Natural killer cell (primary cell): Measurements from ENCODE around the gene CHN1. TPM values are rescaled to one million over a fixed set of nuclear protein-coding genes. Genes with fewer than 3 reads are reported as not detected.

Experiments
- ATAC-seq, 3 donors: fragments of 150-1000 bp in 2 of 3; fragments of 200-7000 bp in 1 of 3; cut with Tn5 transposase; 1 replicate in 1 of 3; 2 replicates in 2 of 3; pipeline ENCODE4 v1.10.0; 2021; ENCODE audit warnings: mild to moderate bottlenecking in 2 of 3, moderate library complexity in 2 of 3
- DNase-seq, 2 donors: peaks; one replicate each; pipeline versions ENCODE4 v3.0.0 to v3.0.0-alpha.2; 2013 to 2021; ENCODE audit warnings: mixed read lengths in 1 of 2
- H3K27ac ChIP-seq: one replicate; pipeline ENCODE4 v1.5.1; 2013; ENCODE audit warnings: mild to moderate bottlenecking, low read length
- H3K27me3 ChIP-seq: one replicate; pipeline ENCODE4 v1.6.1; 2013; ENCODE audit warnings: low read length; ENCODE audit not compliant: control insufficient read depth, insufficient read depth
- H3K36me3 ChIP-seq: one replicate; pipeline ENCODE4 v1.6.1; 2013; ENCODE audit warnings: low read length; ENCODE audit not compliant: control insufficient read depth, insufficient read depth
- H3K4me1 ChIP-seq: one replicate; pipeline ENCODE4 v1.6.1; 2013; ENCODE audit warnings: low read length; ENCODE audit not compliant: control insufficient read depth, insufficient read depth
- H3K4me3 ChIP-seq: one replicate; pipeline ENCODE4 v1.5.1; 2013; ENCODE audit warnings: low read length
- H3K9me3 ChIP-seq: one replicate; pipeline ENCODE4 v1.6.1; 2013; ENCODE audit warnings: low read length; ENCODE audit not compliant: control insufficient read depth, insufficient read depth
- H3K27ac Mint-ChIP-seq, 2 donors: one replicate each; pipeline ENCODE4 v1.8.0; 2022; ENCODE audit warnings: mild to moderate bottlenecking in 2 of 2, mixed read lengths in 2 of 2, moderate library complexity in 1 of 2
- H3K27me3 Mint-ChIP-seq, 2 donors: one replicate each; pipeline ENCODE4 v1.8.0; 2022; ENCODE audit warnings: low read depth in 2 of 2, mixed read lengths in 2 of 2
- H3K36me3 Mint-ChIP-seq: one replicate; pipeline ENCODE4 v1.8.0; 2022; ENCODE audit warnings: mixed read lengths
- H3K4me1 Mint-ChIP-seq, 2 donors: one replicate each; pipeline ENCODE4 v1.8.0; 2022; ENCODE audit warnings: mixed read lengths in 2 of 2
- H3K4me3 Mint-ChIP-seq: one replicate; pipeline ENCODE4 v1.8.0; 2022; ENCODE audit warnings: mild to moderate bottlenecking, moderate library complexity, mixed read lengths
- H3K9me3 Mint-ChIP-seq, 2 donors: one replicate each; pipeline ENCODE4 v1.8.0; 2022; ENCODE audit warnings: mixed read lengths in 2 of 2
- WGBS: methylation state at CpG from one replicate; pipeline ENCODE4 v1.1.7; 2013; ENCODE audit warnings: missing lambda C conversion rate; ENCODE audit not compliant: insufficient coverage; 5-methylcytosine and 5-hydroxymethylcytosine counted together
- intact Hi-C: fragments of 100-400 bp; cut with micrococcal nuclease; formaldehyde crosslinking; loops from one replicate; pipeline ENCODE4 v1.14.2; 2022
- total RNA-seq, 4 donors: library from RNA; stranded (reverse); fragments of 120-200 nt in 1 of 4; gene quantifications; one replicate each; pipeline versions ENCODE4 v1.2.3 to v1.2.4, GENCODE V29; 2013 to 2022
- TF ChIP-seq, protein P1 (sequence below): fragments of 200-600 bp; IDR thresholded peaks from one replicate; pipeline ENCODE4 v1.8.0; 2022; ENCODE audit warnings: antibody characterized with exemption

The CHN1 gene
- total RNA-seq, 3 donors from 2014 or later (not counting 1 experiment from before 2014, with no cell fraction given), result 0.80 to 1.7 (median 0.88) TPM

DNA sequence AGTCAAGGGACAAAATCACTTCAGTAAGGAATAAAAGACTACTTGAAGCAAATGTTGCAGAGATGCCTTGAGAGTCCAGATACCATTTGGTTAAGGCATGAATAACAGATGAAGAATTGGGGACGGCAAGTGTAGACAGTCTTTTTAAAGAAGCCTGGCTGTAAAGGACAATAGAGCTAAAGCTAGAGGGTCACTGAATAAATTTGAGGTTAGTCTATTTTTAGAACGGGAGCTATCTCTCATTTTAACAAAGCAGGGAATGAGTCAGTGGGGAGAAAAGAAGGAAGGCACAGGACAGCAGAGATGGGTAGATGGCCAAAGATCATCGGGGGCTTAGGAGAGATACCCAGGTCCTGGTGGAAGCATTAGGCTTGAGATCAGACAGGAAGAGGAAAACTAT is 30.6 kb upstream of the CHN1 start:
- Mint-ChIP-seq H3K36me3 (no peaks in the 10 kb centered on the region), H3K4me3 (no peak overlapping the region), H3K27ac (no peak overlapping the region), H3K9me3 (no peaks in the 10 kb centered on the region), H3K4me1 (peaks cover 0 to 6% of the 10 kb centered on the region in 2 donors), H3K27me3 (no peaks in the 10 kb centered on the region)
- intact Hi-C loops, result no loop called here
- H3K36me3 ChIP-seq, result no peaks in the 10 kb centered on the region
- H3K27me3 ChIP-seq, result no peaks in the 10 kb centered on the region
- H3K27ac ChIP-seq, result no peak overlapping the region
- no peaks in the 10 kb centered on the region for H3K9me3 ChIP-seq
- DNase-seq (no peak), ATAC-seq (no peak)
- TF ChIP-seq, protein P1, sequence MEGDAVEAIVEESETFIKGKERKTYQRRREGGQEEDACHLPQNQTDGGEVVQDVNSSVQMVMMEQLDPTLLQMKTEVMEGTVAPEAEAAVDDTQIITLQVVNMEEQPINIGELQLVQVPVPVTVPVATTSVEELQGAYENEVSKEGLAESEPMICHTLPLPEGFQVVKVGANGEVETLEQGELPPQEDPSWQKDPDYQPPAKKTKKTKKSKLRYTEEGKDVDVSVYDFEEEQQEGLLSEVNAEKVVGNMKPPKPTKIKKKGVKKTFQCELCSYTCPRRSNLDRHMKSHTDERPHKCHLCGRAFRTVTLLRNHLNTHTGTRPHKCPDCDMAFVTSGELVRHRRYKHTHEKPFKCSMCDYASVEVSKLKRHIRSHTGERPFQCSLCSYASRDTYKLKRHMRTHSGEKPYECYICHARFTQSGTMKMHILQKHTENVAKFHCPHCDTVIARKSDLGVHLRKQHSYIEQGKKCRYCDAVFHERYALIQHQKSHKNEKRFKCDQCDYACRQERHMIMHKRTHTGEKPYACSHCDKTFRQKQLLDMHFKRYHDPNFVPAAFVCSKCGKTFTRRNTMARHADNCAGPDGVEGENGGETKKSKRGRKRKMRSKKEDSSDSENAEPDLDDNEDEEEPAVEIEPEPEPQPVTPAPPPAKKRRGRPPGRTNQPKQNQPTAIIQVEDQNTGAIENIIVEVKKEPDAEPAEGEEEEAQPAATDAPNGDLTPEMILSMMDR, result no peak
- 67% methylated on average over 3 of the region's 3 CpGs for WGBS
- no peaks in the 10 kb centered on the region for H3K4me1 ChIP-seq
- H3K4me3 ChIP-seq, result no peak overlapping the region

DNA sequence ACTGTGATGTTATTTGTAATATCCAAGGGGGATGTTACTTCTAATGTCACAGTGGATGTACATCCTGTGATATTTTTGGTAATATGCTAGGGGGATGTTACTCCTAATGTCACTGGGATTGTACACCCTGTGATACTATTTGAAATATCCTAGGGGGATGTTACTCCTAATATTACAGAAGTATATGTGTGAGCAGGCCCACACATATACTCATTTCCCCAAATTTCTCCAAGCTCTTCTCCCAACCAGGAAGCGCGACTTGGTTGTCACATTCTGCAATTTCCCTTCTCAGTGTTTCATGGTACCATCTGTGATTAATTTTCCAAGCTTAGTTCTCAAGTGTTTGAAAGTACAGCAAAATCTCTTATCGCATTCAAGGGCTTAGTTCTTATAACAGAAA is 29.5 kb upstream of the CHN1 start:
- no peaks in the 10 kb centered on the region for H3K36me3 ChIP-seq
- ATAC-seq (no peak), DNase-seq (no peak)
- Mint-ChIP-seq H3K27me3 (no peaks in the 10 kb centered on the region), H3K9me3 (no peaks in the 10 kb centered on the region), H3K27ac (no peak overlapping the region), H3K4me1 (peaks cover 0 to 6% of the 10 kb centered on the region in 2 donors), H3K36me3 (no peaks in the 10 kb centered on the region), H3K4me3 (no peak overlapping the region)
- H3K4me1 ChIP-seq, result no peaks in the 10 kb centered on the region
- H3K27ac ChIP-seq, result no peak overlapping the region
- no peak overlapping the region for H3K4me3 ChIP-seq
- WGBS, result 97% methylated on average over 3 of the region's 3 CpGs
- TF ChIP-seq, protein P1, result no peak
- intact Hi-C loops, result no loop called here
- H3K9me3 ChIP-seq, result no peaks in the 10 kb centered on the region
- no peaks in the 10 kb centered on the region for H3K27me3 ChIP-seq

DNA sequence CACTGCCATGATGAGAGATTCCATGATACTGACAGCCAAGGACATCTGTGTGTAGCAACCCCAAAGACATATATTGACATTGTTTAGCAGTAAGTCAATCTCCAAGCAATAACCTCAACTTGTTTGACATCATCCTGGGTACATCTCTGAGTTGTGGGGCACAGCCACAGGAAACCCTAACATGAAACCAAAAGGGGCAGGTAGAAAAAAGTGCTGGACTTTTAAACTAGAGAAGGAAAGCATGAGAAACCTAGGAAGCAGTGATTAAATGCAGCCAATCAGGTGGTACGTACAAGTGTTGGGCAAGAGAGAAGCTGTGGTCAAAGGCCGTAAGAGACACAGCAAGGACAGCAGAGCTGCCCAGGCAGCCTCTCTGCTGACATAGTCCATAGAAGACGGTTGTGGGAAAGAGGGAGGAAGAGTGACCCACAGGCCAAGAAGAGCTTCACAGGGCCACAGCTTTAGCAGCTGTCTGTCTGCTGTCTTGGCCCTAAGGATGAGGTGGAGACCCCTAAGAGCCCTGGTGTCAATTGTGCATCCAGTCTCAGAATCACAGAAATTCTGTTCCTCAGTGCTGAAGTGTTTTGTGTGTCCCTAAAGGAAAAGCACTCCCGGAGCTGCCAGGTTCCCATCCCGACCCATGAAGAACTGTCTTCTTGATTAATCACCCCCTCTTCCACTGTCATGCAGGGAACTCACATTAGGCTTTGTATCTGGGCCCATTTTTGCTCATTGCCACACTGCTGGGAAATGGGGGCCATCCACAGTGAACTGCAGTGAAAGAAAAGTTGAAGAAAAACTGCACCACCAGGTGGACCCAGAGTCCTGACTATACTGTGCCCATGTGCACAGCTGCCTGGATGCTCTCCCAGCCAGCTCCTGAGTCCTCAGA is 25.4 kb upstream of the CHN1 start:
- Mint-ChIP-seq H3K4me1 (no peaks in the 10 kb centered on the region), H3K27me3 (no peaks in the 10 kb centered on the region), H3K9me3 (no peaks in the 10 kb centered on the region), H3K4me3 (no peak overlapping the region), H3K27ac (no peak overlapping the region), H3K36me3 (no peaks in the 10 kb centered on the region)
- 84% methylated on average over 5 of the region's 5 CpGs for WGBS
- Histone ChIP-seq H3K9me3 (no peaks in the 10 kb centered on the region), H3K27me3 (no peaks in the 10 kb centered on the region), H3K4me3 (no peak overlapping the region), H3K4me1 (no peaks in the 10 kb centered on the region), H3K27ac (no peak overlapping the region), H3K36me3 (no peaks in the 10 kb centered on the region)
- ATAC-seq (no peak), DNase-seq (peak in 1 of 2 donors; percentile 17)
- intact Hi-C loops, result no loop called here
- TF ChIP-seq, protein P1, result no peak
